HepG2 (cell line): ENCODE results near the gene SKIDA1. TPM values are rescaled to one million over a fixed set of nuclear protein-coding genes. Genes with fewer than 3 reads are reported as not detected.

Experiments
- CERS6 ChIP-seq: sonication (generic); formaldehyde crosslinking; IDR thresholded peaks from 2 replicates; pipeline ENCODE4 v1.5.0; 2020; ENCODE audit warnings: missing genetic modification reagents
- CTCF ChIP-seq: sonication (generic); formaldehyde crosslinking; IDR thresholded peaks from 2 replicates; pipeline ENCODE4 v1.5.0; 2020; ENCODE audit warnings: mild to moderate bottlenecking, missing genetic modification reagents, moderate library complexity
- FOXM1 ChIP-seq: sonication (generic); formaldehyde crosslinking; IDR thresholded peaks from 2 replicates; pipeline ENCODE4 v1.5.0; 2020; ENCODE audit warnings: missing genetic modification reagents
- HIC2 ChIP-seq: sonication (generic); formaldehyde crosslinking; IDR thresholded peaks from 2 replicates; pipeline ENCODE4 v1.9.0; 2022; ENCODE audit warnings: low read depth, missing genetic modification reagents
- JDP2 ChIP-seq: sonication (generic); formaldehyde crosslinking; IDR thresholded peaks from 2 replicates; pipeline ENCODE4 v1.8.1; 2022; ENCODE audit warnings: missing genetic modification reagents, borderline replicate concordance
- LBX2 ChIP-seq: sonication (generic); formaldehyde crosslinking; IDR thresholded peaks from 2 replicates; pipeline ENCODE4 v1.5.0; 2020; ENCODE audit warnings: missing genetic modification reagents, mild to moderate bottlenecking, borderline replicate concordance
- PCBP2 ChIP-seq: fragments of 200-400 bp; formaldehyde crosslinking; optimal IDR thresholded peaks from 2 replicates; pipeline ENCODE3; 2018; ENCODE audit warnings: low read length, low read depth; ENCODE audit not compliant: poor library complexity, severe bottlenecking
- SAFB2 ChIP-seq: sonication (generic); formaldehyde crosslinking; IDR thresholded peaks from 2 replicates; pipeline ENCODE4 v1.5.1; 2020; ENCODE audit warnings: missing genetic modification reagents, low read depth, mild to moderate bottlenecking, borderline replicate concordance
- SNAPC5 ChIP-seq: sonication (generic); formaldehyde crosslinking; IDR thresholded peaks from 2 replicates; pipeline ENCODE4 v1.8.1; 2023; ENCODE audit warnings: mild to moderate bottlenecking, missing genetic modification reagents, borderline replicate concordance
- SP1 ChIP-seq, 2 experiments: fragments of 450-650 bp in 1 of 2; sonication (generic) in 1 of 2; formaldehyde crosslinking in 1 of 2; IDR thresholded peaks; 2 replicates each; pipeline versions ENCODE4 v1.4.0 to v1.6.1; 2016 to 2020; ENCODE audit warnings: missing genetic modification reagents in 1 of 2
- SP140L ChIP-seq: sonication (generic); formaldehyde crosslinking; IDR thresholded peaks from 2 replicates; pipeline ENCODE4 v1.4.0; 2020; ENCODE audit warnings: missing genetic modification reagents, borderline replicate concordance
- SP5 ChIP-seq: IDR thresholded peaks from 2 replicates; pipeline ENCODE4 v1.6.1; 2016; ENCODE audit warnings: low read depth, borderline replicate concordance
- STAG1 ChIP-seq: sonication (generic); formaldehyde crosslinking; IDR thresholded peaks from 2 replicates; pipeline ENCODE4 v1.4.0; 2020; ENCODE audit warnings: missing genetic modification reagents
- TGIF2 ChIP-seq: IDR thresholded peaks from 2 replicates; pipeline ENCODE4 v1.6.1; 2016; ENCODE audit warnings: control low read depth, missing compliant biosample characterization
- U2AF1 ChIP-seq: fragments of 200-400 bp; formaldehyde crosslinking; optimal IDR thresholded peaks from 2 replicates; pipeline ENCODE3; 2017; ENCODE audit warnings: mild to moderate bottlenecking, low read depth, low read length
- YEATS2 ChIP-seq: sonication (generic); formaldehyde crosslinking; IDR thresholded peaks from 2 replicates; pipeline ENCODE4 v1.4.0; 2020; ENCODE audit warnings: missing genetic modification reagents, borderline replicate concordance
- ZFP1 ChIP-seq: IDR thresholded peaks from 2 replicates; pipeline ENCODE4 v1.6.1; 2016
- ZNF17 ChIP-seq: sonication (generic); formaldehyde crosslinking; IDR thresholded peaks from 2 replicates; pipeline ENCODE4 v1.5.0; 2020; ENCODE audit warnings: mild to moderate bottlenecking, missing genetic modification reagents
- ZNF496 ChIP-seq: sonication (generic); formaldehyde crosslinking; IDR thresholded peaks from 2 replicates; pipeline ENCODE4 v1.8.1; 2023; ENCODE audit warnings: mild to moderate bottlenecking, moderate library complexity, missing genetic modification reagents; ENCODE audit not compliant: insufficient replicate concordance
- ZNF556 ChIP-seq: sonication (generic); formaldehyde crosslinking; IDR thresholded peaks from 2 replicates; pipeline ENCODE4 v1.4.0; 2020; ENCODE audit warnings: mild to moderate bottlenecking, missing genetic modification reagents, borderline replicate concordance
- ZNF672 ChIP-seq: sonication (generic); formaldehyde crosslinking; IDR thresholded peaks from 2 replicates; pipeline ENCODE4 v1.8.1; 2022; ENCODE audit warnings: missing genetic modification reagents
- ZNF674 ChIP-seq: sonication (generic); formaldehyde crosslinking; IDR thresholded peaks from 2 replicates; pipeline ENCODE4 v1.5.0; 2020; ENCODE audit warnings: low read depth, mild to moderate bottlenecking, missing genetic modification reagents
- ZNF720 ChIP-seq: sonication (generic); formaldehyde crosslinking; IDR thresholded peaks from 2 replicates; pipeline ENCODE4 v1.4.0; 2020; ENCODE audit warnings: missing genetic modification reagents
- ZNF777 ChIP-seq: sonication (generic); formaldehyde crosslinking; IDR thresholded peaks from 2 replicates; pipeline ENCODE4 v1.4.0; 2020; ENCODE audit warnings: missing genetic modification reagents
- polyA plus RNA-seq, 8 experiments: library from polyadenylated mRNA; depleted of rRNA in 3 of 8; stranded (reverse) in 7 of 8; unstranded in 1 of 8; fragments of >200 nt; fragmentation: Illumina TruSeq in 4 of 8; extraction: Trizol in 4 of 8; gene quantifications; 2 replicates each; pipeline versions ENCODE4 v1.2.1 to v1.2.3, GENCODE V29; 2011 to 2016; ENCODE audit warnings: low read depth in 4 of 8, missing spikeins in 1 of 8, mixed read lengths in 1 of 8; ENCODE audit not compliant: insufficient read depth in 1 of 8
- total RNA-seq, 5 experiments: library from RNA; depleted of rRNA; stranded (reverse); fragments of >200 nt; fragmentation: Illumina TruSeq; extraction: Trizol; gene quantifications; 2 replicates each; pipeline ENCODE4 v1.2.3, GENCODE V29; 2016; ENCODE audit warnings: low read depth in 1 of 5

SKIDA1 gene
- total and polyA plus RNA-seq, 2 of the 13 experiments (the other 11 are each of a cell fraction or from before 2014, with no cell fraction given): 0.73 to 1.5 TPM

- no peak for TF ChIP-seq ZNF672 (CRISPR knock-in tag)
- TF ChIP-seq SP1 (IDR thresholded peaks at IDR 0.05): no peak
- TF ChIP-seq SP1 (CRISPR knock-in tag; IDR thresholded peaks at IDR 0.05): peak; percentile 72
- peak; percentile 96 for TF ChIP-seq CTCF (CRISPR knock-in tag)
- TF ChIP-seq ZNF17: no peak
- peak; percentile 81; the same call in 1 of the 2 replicates for TF ChIP-seq YEATS2
- TF ChIP-seq SAFB2 (CRISPR knock-in tag): peak; percentile 80; the same call in 1 of the 2 replicates
- TF ChIP-seq ZFP1 (CRISPR knock-in tag): peak; percentile 73
- TF ChIP-seq ZNF777 (CRISPR knock-in tag): peak; percentile 63
- no peak for TF ChIP-seq ZNF720 (CRISPR knock-in tag)
- peak; percentile 59; the same call in 1 of the 2 replicates for TF ChIP-seq LBX2 (CRISPR knock-in tag)
- 0 out of 2 replicates have a peak, but pooled peaks have one; percentile 81 for TF ChIP-seq ZNF556 (CRISPR knock-in tag)
- peak; percentile 92 for TF ChIP-seq U2AF1
- peak; percentile 98 for TF ChIP-seq STAG1 (CRISPR knock-in tag)
- no peak; the same call in 1 of the 2 replicates for TF ChIP-seq JDP2
- TF ChIP-seq FOXM1 (CRISPR knock-in tag): no peak
- no peak for TF ChIP-seq SP140L (CRISPR knock-in tag)
- 0 out of 2 replicates have a peak, but pooled peaks have one; percentile 12 for TF ChIP-seq ZNF674 (CRISPR knock-in tag)
- no peak for TF ChIP-seq CERS6 (CRISPR knock-in tag)
- TF ChIP-seq SP5: peak; percentile 95
- peak; percentile 55 for TF ChIP-seq TGIF2 (CRISPR knock-in tag)
- peak; percentile 49; the same call in 1 of the 2 replicates for TF ChIP-seq SNAPC5 (CRISPR knock-in tag)
- peak; percentile 64; the same call in 1 of the 2 replicates for TF ChIP-seq HIC2 (CRISPR knock-in tag)
- TF ChIP-seq PCBP2: no peak
- no peak for TF ChIP-seq ZNF496 (CRISPR knock-in tag)
Measured at GRCh38 chr10:21495752-21496342, 29.6 kb downstream of the SKIDA1 start (continued).
